ENCODE results near the gene CSMD2.

DNA sequence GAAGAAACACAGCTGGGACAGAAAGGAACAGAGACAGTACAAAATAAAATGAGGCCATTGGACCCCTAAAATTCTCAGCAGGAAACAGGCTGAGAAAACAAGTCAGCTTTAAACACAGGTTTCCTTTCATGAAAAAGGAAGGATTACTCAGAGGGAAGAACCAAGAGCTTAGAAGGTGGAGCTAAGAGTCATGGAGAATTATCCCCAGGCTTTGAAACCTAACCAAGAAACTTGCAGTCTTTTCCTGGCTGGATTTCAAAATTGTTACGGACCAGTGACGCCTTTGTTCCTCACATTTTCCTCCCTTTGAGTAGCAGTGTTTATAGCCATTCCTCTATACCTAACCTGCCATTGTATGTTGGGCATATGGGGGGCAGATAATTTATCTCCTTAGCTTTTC lies 292.3 kb downstream of the CSMD2 start:
- TF ChIP-seq, protein P1, sequence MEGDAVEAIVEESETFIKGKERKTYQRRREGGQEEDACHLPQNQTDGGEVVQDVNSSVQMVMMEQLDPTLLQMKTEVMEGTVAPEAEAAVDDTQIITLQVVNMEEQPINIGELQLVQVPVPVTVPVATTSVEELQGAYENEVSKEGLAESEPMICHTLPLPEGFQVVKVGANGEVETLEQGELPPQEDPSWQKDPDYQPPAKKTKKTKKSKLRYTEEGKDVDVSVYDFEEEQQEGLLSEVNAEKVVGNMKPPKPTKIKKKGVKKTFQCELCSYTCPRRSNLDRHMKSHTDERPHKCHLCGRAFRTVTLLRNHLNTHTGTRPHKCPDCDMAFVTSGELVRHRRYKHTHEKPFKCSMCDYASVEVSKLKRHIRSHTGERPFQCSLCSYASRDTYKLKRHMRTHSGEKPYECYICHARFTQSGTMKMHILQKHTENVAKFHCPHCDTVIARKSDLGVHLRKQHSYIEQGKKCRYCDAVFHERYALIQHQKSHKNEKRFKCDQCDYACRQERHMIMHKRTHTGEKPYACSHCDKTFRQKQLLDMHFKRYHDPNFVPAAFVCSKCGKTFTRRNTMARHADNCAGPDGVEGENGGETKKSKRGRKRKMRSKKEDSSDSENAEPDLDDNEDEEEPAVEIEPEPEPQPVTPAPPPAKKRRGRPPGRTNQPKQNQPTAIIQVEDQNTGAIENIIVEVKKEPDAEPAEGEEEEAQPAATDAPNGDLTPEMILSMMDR (conservative IDR thresholded peaks at IDR 0.05; ENCODE audit: low read depth, low read length) = no peak
- TF ChIP-seq EZH2 (IDR thresholded peaks at IDR 0.05; ENCODE audit: borderline replicate concordance, low read depth, low read length, poor library complexity, severe bottlenecking) = no peak
